Natural killer cell (primary cell): ENCODE results near the gene SMAD4. TPM values are rescaled to one million over a fixed set of nuclear protein-coding genes. Genes with fewer than 3 reads are reported as not detected.

Experiments
- ATAC-seq, 3 donors: fragments of 150-1000 bp in 2 of 3; fragments of 200-7000 bp in 1 of 3; cut with Tn5 transposase; 1 replicate in 1 of 3; 2 replicates in 2 of 3; pipeline ENCODE4 v1.10.0; 2021; ENCODE audit warnings: mild to moderate bottlenecking in 2 of 3, moderate library complexity in 2 of 3
- DNase-seq, 2 donors: peaks; one replicate each; pipeline versions ENCODE4 v3.0.0 to v3.0.0-alpha.2; 2013 to 2021; ENCODE audit warnings: mixed read lengths in 1 of 2
- H3K27ac ChIP-seq: one replicate; pipeline ENCODE4 v1.5.1; 2013; ENCODE audit warnings: mild to moderate bottlenecking, low read length
- H3K27me3 ChIP-seq: one replicate; pipeline ENCODE4 v1.6.1; 2013; ENCODE audit warnings: low read length; ENCODE audit not compliant: control insufficient read depth, insufficient read depth
- H3K36me3 ChIP-seq: one replicate; pipeline ENCODE4 v1.6.1; 2013; ENCODE audit warnings: low read length; ENCODE audit not compliant: control insufficient read depth, insufficient read depth
- H3K4me1 ChIP-seq: one replicate; pipeline ENCODE4 v1.6.1; 2013; ENCODE audit warnings: low read length; ENCODE audit not compliant: control insufficient read depth, insufficient read depth
- H3K4me3 ChIP-seq: one replicate; pipeline ENCODE4 v1.5.1; 2013; ENCODE audit warnings: low read length
- H3K9me3 ChIP-seq: one replicate; pipeline ENCODE4 v1.6.1; 2013; ENCODE audit warnings: low read length; ENCODE audit not compliant: control insufficient read depth, insufficient read depth
- H3K27ac Mint-ChIP-seq, 2 donors: one replicate each; pipeline ENCODE4 v1.8.0; 2022; ENCODE audit warnings: mild to moderate bottlenecking in 2 of 2, mixed read lengths in 2 of 2, moderate library complexity in 1 of 2
- H3K27me3 Mint-ChIP-seq, 2 donors: one replicate each; pipeline ENCODE4 v1.8.0; 2022; ENCODE audit warnings: low read depth in 2 of 2, mixed read lengths in 2 of 2
- H3K36me3 Mint-ChIP-seq: one replicate; pipeline ENCODE4 v1.8.0; 2022; ENCODE audit warnings: mixed read lengths
- H3K4me1 Mint-ChIP-seq, 2 donors: one replicate each; pipeline ENCODE4 v1.8.0; 2022; ENCODE audit warnings: mixed read lengths in 2 of 2
- H3K4me3 Mint-ChIP-seq: one replicate; pipeline ENCODE4 v1.8.0; 2022; ENCODE audit warnings: mild to moderate bottlenecking, moderate library complexity, mixed read lengths
- H3K9me3 Mint-ChIP-seq, 2 donors: one replicate each; pipeline ENCODE4 v1.8.0; 2022; ENCODE audit warnings: mixed read lengths in 2 of 2
- CTCF ChIP-seq: fragments of 200-600 bp; IDR thresholded peaks from one replicate; pipeline ENCODE4 v1.8.0; 2022; ENCODE audit warnings: antibody characterized with exemption
- WGBS: methylation state at CpG from one replicate; pipeline ENCODE4 v1.1.7; 2013; ENCODE audit warnings: missing lambda C conversion rate; ENCODE audit not compliant: insufficient coverage; 5-methylcytosine and 5-hydroxymethylcytosine counted together
- intact Hi-C: fragments of 100-400 bp; cut with micrococcal nuclease; formaldehyde crosslinking; loops from one replicate; pipeline ENCODE4 v1.14.2; 2022
- total RNA-seq, 4 donors: library from RNA; stranded (reverse); fragments of 120-200 nt in 1 of 4; gene quantifications; one replicate each; pipeline versions ENCODE4 v1.2.3 to v1.2.4, GENCODE V29; 2013 to 2022

Gene SMAD4
- total RNA-seq, 3 donors from 2014 or later (not counting 1 experiment from before 2014, with no cell fraction given) = 63.4 to 92.7 (median 73.8) TPM

GRCh38 chr18:50982802-50983179 is 47.2 kb upstream of the SMAD4 start:
- DNase-seq (no peak), ATAC-seq (no peak)
- Mint-ChIP-seq H3K36me3 (peaks cover 11% of the 10 kb centered on the region), H3K9me3 (peaks cover 0 to 2% of the 10 kb centered on the region in 2 donors), H3K27ac (no peak overlapping the region), H3K4me1 (peaks cover 6 to 8% of the 10 kb centered on the region in 2 donors), H3K27me3 (no peaks in the 10 kb centered on the region), H3K4me3 (no peak overlapping the region)
- Histone ChIP-seq H3K27me3 (no peaks in the 10 kb centered on the region), H3K4me1 (no peaks in the 10 kb centered on the region), H3K36me3 (peaks cover 16% of the 10 kb centered on the region), H3K27ac (no peak overlapping the region), H3K4me3 (no peak overlapping the region), H3K9me3 (no peaks in the 10 kb centered on the region)
- no peak for TF ChIP-seq CTCF
- intact Hi-C loops = no loop called here
- WGBS = 100% methylated on average over 3 of the region's 3 CpGs

GRCh38 chr18:50986360-50987087 is 43.5 kb upstream of the SMAD4 start:
- no peak for DNase-seq
- Histone ChIP-seq H3K27ac (no peak overlapping the region), H3K9me3 (no peaks in the 10 kb centered on the region), H3K36me3 (peaks cover 2% of the 10 kb centered on the region), H3K4me3 (no peak overlapping the region), H3K27me3 (no peaks in the 10 kb centered on the region), H3K4me1 (no peaks in the 10 kb centered on the region)
- TF ChIP-seq CTCF = no peak
- 95% methylated on average over 2 of the region's 2 CpGs for WGBS
- no peaks in the 10 kb centered on the region for H3K36me3 Mint-ChIP-seq
- no peak overlapping the region for H3K27ac Mint-ChIP-seq
- H3K4me3 Mint-ChIP-seq = no peak overlapping the region
- peaks cover 0 to 8% of the 10 kb centered on the region in 2 donors for H3K4me1 Mint-ChIP-seq
- ATAC-seq = no peak
- no peaks in the 10 kb centered on the region for H3K9me3 Mint-ChIP-seq
- intact Hi-C loops = no loop called here
- no peaks in the 10 kb centered on the region for H3K27me3 Mint-ChIP-seq

- Mint-ChIP-seq H3K27me3 (no peaks in the 10 kb centered on the region), H3K36me3 (no peaks in the 10 kb centered on the region), H3K27ac (no peak overlapping the region), H3K4me3 (no peak overlapping the region), H3K9me3 (no peaks in the 10 kb centered on the region), H3K4me1 (peaks cover under 1 to 8% of the 10 kb centered on the region in 2 donors)
- intact Hi-C loops = no loop called here
- DNase-seq (no peak), ATAC-seq (no peak)
- Histone ChIP-seq H3K9me3 (no peaks in the 10 kb centered on the region), H3K27me3 (no peaks in the 10 kb centered on the region), H3K4me3 (no peak overlapping the region), H3K36me3 (peaks cover 2% of the 10 kb centered on the region), H3K27ac (no peak overlapping the region), H3K4me1 (no peaks in the 10 kb centered on the region)
- WGBS = 90% methylated on average over 2 of the region's 2 CpGs
- TF ChIP-seq CTCF = no peak
Observed at GRCh38 chr18:50987261-50987660, 42.8 kb upstream of the SMAD4 start.

GRCh38 chr18:50989711-50990110 is 40.3 kb upstream of the SMAD4 start:
- ATAC-seq (no peak), DNase-seq (no peak)
- no peak overlapping the region for H3K4me3 ChIP-seq
- Mint-ChIP-seq H3K36me3 (no peaks in the 10 kb centered on the region), H3K9me3 (no peaks in the 10 kb centered on the region), H3K4me3 (no peak overlapping the region), H3K27me3 (no peaks in the 10 kb centered on the region), H3K27ac (no peak overlapping the region), H3K4me1 (peaks cover 0 to 4% of the 10 kb centered on the region in 2 donors)
- H3K36me3 ChIP-seq = peaks cover 2% of the 10 kb centered on the region
- TF ChIP-seq CTCF = no peak
- 97% methylated on average over 3 of the region's 3 CpGs for WGBS
- H3K27ac ChIP-seq = no peak overlapping the region
- no peaks in the 10 kb centered on the region for H3K4me1 ChIP-seq
- H3K9me3 ChIP-seq = no peaks in the 10 kb centered on the region
- intact Hi-C loops = no loop called here
- no peaks in the 10 kb centered on the region for H3K27me3 ChIP-seq
